Cortex of kidney (tissue), 1 donor: Measurements from ENCODE around the gene CADPS.

Source experiments
- DNase-seq: peaks from one replicate; lab custom pipeline; 2025; lab: John Stamatoyannopoulos, UW

Gene CADPS

DNA sequence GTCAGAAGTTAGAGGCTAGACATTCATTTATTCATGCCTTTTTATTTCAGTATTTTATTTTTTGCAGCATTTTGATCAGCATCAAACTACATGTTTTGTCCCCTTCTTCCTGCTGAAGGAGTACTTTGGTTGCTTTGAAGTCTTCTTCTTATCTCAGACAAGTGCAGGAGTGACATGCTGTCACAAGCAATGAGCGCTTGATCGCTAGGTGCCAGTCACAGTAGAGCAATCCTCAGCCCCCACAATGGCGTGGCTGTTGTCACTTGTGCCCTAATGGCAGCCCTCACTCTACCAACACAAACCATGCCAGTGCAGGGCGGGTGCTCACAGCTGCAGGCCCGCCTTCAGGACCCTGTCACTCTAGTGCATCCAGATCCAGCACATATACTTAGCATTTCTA, 317.2 kb downstream of the CADPS start:
- no peak for DNase-seq

DNA sequence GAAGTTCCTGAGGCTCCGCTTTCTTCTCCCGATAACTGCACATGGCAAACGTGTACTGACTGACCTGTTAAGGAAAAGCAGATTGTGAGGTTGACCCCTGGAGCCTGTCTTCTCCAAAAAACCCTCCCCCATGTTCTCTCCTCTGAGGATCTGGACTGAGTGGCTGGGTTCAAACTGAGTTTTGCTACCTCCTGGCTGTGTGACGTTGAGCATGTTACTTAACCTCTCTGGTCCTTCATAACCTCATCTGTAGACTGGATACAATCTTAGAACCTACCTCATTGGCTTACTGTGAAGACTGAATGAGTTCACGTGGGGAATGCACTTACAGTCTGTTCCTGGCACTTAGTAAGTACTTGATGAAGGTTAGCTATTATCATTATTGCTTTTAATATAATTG, 317.8 kb downstream of the CADPS start:
- no peak for DNase-seq

- DNase-seq, result no peak
Measured at GRCh38 chr3:62556121-62556815, 318.9 kb downstream of the CADPS start.

DNA sequence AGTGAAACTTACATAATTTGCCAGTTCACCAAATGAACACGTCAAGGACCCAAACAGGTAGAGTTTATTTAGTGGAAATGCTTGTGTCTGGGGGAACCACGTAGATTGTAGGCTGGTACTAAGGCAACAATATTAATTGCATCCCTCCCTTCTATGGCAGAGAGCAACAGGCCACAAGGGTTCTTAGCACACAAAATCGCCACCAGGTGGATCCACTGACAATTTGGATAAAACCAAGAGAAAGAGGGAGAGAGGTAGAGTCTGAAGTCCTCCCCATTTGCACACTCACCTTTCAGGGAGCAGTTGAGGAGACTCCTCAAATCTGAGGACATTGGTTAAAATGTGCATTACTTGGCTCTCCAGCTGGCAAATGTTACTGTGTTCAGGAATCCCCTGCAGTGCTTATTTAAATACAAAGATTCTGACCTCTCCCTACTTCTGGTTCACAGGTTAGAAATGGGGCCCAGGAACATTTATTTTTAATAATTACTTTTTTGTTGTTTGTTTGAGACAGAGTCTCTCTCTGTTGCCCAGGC, 320.9 kb downstream of the CADPS start:
- DNase-seq, result no peak

- no peak for DNase-seq
Measured at GRCh38 chr3:62553811-62554210, 321.4 kb downstream of the CADPS start.

DNA sequence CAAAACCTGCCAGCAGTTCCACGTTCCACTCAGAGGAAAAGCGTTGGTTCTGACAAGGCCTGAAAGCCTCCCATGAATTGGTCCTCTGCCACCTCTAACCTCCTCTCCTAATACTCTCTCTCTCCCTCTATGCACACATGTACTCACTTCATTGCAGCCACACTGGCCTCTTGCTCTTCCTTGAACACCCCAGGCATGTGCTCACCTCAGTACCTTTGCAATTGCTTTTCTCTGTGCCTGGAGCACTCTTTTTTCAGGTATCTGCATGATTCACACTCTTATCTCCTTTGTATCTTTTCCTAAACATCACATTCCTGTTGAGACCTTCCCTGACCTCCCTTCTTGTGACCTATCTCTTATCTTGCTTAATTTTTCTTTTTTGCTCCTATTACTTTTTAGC, 323.7 kb downstream of the CADPS start:
- no peak for DNase-seq

DNA sequence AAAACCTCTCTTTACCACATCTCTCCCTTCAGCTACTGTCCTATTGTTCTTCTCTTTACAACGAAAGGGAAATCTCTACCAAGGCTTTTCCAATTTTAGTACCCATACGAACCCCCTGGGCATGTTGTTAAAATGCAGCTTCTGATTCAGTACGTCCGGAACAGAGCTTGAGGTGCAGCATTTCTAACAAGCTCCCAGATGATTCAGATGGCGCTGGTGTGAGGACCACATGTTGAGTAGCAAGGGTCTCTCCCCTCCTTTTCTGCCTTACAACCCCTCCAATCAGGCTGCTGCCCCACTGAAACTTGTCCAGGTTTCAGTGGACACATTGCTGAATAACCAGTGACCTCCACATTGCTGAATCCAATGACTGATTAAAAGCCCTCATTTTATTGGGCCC, 324.8 kb downstream of the CADPS start:
- no peak for DNase-seq

GRCh38 chr3:62548528-62549205, 326.5 kb downstream of the CADPS start:
- no peak for DNase-seq

DNA sequence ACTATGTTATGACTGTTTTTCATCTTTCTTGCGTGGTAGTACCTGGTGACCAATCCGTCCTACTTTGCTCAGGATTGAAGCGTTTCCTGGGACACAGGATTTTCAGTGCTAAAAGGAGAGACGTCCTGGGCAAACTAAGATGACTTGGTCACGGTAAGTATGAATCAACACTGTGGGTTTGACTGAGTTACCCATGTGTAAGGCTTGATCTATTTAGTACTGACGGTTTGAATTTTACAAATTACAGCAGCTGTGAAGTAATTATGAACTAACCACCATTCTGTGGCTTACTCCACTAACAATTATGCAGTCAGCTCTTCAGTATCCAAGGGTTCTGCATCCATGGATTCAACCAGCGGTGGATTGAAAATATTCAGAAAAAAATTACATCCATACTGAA, 328.9 kb downstream of the CADPS start:
- no peak for DNase-seq

DNA sequence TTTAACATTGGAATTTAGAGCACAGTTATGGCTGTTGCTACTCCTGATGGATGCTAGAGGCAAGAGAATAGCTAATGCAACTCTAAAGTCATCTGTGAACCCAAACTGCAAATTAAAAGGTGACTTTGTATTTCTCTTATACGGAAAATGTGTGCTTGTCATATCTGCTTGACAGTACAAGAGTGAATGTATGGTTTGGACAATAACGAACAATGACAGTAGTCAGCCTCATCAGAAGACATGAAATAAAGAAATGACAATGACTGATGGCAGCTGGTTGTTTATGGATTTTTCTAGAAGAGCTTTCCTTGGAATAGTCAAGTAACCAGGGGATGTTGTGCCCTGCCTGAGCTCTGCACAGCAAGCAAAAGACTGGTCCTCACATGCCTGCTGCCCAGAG, 333.0 kb downstream of the CADPS start:
- DNase-seq, result no peak

GRCh38 chr3:62539762-62540161, 335.5 kb downstream of the CADPS start:
- DNase-seq, result no peak

GRCh38 chr3:62538691-62539356, 336.4 kb downstream of the CADPS start:
- DNase-seq, result no peak

GRCh38 chr3:62534326-62534725, 340.9 kb downstream of the CADPS start:
- DNase-seq, result no peak

GRCh38 chr3:62532796-62533195, 342.4 kb downstream of the CADPS start:
- DNase-seq, result no peak

- DNase-seq, result no peak
Measured at GRCh38 chr3:62531981-62532380, 343.2 kb downstream of the CADPS start.

DNA sequence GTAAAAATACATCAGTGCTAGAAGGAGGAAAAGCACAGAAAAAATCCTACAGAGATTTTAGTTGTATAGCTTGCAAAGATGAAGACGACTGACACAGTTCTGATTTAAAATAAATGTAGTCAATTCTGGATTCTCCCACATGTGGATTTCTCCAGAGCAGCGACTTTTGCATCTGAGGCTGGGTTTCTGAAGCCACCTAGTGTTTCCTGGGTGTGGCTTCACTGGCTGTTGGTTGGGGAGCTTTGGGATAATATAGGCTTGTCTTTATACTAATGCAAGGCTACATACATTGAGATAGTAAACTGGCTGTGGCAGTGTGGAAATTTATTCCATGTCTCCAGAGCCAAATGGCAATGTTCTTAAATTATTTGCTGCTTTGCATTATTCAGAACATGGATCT, 343.7 kb downstream of the CADPS start:
- no peak for DNase-seq

GRCh38 chr3:62529230-62529629, 346.0 kb downstream of the CADPS start:
- DNase-seq, result no peak

GRCh38 chr3:62527474-62527873, 347.7 kb downstream of the CADPS start:
- no peak for DNase-seq

DNA sequence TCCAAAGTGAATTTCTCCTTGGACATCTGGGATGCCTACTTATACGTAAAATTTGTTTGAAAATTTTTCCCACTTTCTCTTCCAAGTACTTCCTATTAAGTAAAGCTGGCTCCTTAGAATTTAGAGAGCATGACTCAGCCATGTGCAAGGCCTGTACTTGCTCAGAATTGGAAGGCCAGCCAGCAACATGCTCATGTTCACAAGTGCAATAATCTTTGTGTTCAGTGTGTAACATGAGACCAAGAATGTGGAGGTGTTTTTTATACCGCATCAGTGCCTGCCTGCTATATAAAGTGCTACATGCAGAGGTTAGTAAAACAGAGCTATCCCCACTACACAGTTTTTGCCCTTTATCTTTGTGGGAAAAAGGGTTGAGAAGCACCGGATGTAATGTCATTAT, 349.9 kb downstream of the CADPS start:
- DNase-seq, result no peak

DNA sequence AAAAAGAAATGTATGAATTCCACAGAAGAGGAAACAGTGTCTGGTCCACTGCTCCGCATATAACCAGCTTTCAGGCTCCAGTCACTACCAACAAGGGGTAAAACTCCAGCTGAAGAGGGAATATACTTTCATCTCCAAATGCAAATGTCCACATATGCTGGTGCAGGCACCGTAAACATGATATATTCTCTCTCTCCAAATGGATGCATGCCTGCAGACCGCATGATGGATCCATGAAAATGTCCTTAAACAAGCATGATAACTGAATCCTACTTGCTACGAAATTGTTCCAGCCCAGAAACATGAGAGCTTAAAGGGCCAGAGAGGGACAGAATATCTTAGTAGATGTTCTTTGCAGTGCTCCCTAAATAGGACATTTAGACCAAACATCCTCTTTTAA, 351.5 kb downstream of the CADPS start:
- DNase-seq, result no peak

DNA sequence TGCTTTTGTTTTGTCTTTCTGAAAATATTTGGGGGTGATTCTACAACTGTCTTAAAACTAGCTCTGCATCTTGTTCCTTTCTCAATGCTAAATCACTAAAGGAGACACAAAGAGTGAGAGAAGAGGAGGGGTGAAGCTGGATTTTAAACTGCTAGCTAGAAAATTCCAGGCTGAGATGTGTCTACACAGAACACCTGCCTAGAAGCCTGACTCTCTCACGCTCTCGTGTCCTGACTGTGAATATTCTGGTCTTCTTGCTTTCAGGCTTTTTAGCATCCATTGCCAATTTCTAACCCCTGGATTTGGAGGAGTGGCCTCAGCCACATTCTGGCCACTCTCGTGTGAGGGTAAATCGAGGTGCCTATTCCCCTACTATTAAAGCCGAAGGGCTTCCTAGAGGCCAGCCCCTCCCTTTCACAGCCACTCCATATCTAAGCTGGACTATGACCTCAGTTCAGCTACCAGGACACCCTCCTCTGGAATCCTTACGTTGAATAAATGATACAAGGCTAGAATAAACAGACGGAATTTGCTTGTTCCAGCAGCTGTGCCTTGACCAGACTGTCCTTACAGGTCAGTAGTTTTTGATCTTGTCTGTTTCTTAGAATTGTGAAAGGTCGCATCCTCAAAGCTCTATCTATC, 353.6 kb downstream of the CADPS start:
- DNase-seq, result no peak

DNA sequence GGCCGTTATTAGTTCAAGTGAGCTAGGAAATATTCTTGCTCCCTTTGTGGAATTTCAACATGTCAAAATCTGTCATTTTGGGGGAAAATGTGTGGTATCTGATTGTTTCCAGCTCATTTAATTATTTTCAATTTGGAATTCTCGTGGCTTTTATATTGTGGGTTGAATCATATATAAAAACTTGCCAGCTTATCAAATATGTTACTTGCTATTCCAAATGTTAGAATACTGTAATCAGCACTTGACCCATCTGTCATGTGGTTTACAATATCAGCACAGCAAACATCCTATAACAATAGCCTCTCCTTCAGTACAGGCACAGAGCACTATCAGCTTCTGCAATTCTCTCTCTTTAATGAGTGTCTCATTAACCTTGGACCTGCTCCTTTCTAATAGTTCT, 371.7 kb downstream of the CADPS start:
- DNase-seq, result no peak
